Stimulated activated naive CD8-positive, alpha-beta T cell treated with anti-CD3 and anti-CD28 coated beads, Interleukin-15, Interleukin-2, amounts not matched to agents 100 ng/mL and 50 ng/mL, for 24 hours (primary cell): ENCODE results near the gene NRN1L.
A peak's percentile ranks its signal among the peaks of the same experiment; 100 is the strongest.

Experiments used
- H3K27ac Mint-ChIP-seq: one replicate; pipeline ENCODE4 v1.8.0; 2021; ENCODE audit warnings: mild to moderate bottlenecking, mixed read lengths
- H3K27me3 Mint-ChIP-seq: one replicate; pipeline ENCODE4 v1.8.0; 2021; ENCODE audit warnings: mixed read lengths
- H3K36me3 Mint-ChIP-seq: one replicate; pipeline ENCODE4 v1.8.0; 2021; ENCODE audit warnings: low read depth, mixed read lengths
- H3K4me1 Mint-ChIP-seq: one replicate; pipeline ENCODE4 v1.8.0; 2021; ENCODE audit warnings: low read depth, mixed read lengths
- H3K4me3 Mint-ChIP-seq: one replicate; pipeline ENCODE4 v1.8.0; 2021; ENCODE audit warnings: mild to moderate bottlenecking, mixed read lengths
- H3K9me3 Mint-ChIP-seq: one replicate; pipeline ENCODE4 v1.8.0; 2021; ENCODE audit warnings: mixed read lengths

Gene NRN1L

GRCh38 chr16:67885545-67885944 lies 860 bp downstream of the NRN1L start:
- Mint-ChIP-seq H3K9me3 (no peaks in the 10 kb centered on the region), H3K27me3 (no peaks in the 10 kb centered on the region), H3K4me1 (no peaks in the 10 kb centered on the region), H3K36me3 (peaks cover 26% of the 10 kb centered on the region), H3K4me3 (no peak overlapping the region), H3K27ac (no peak overlapping the region)

GRCh38 chr16:67885976-67886375 lies 1.3 kb downstream of the NRN1L start:
- Mint-ChIP-seq H3K27me3 (no peaks in the 10 kb centered on the region), H3K4me1 (no peaks in the 10 kb centered on the region), H3K27ac (no peak overlapping the region), H3K4me3 (no peak overlapping the region), H3K9me3 (no peaks in the 10 kb centered on the region), H3K36me3 (peaks cover 26% of the 10 kb centered on the region)

GRCh38 chr16:67886387-67886786 lies 1.7 kb downstream of the NRN1L start:
- H3K36me3 Mint-ChIP-seq = peaks cover 26% of the 10 kb centered on the region
- no peaks in the 10 kb centered on the region for H3K27me3 Mint-ChIP-seq
- H3K9me3 Mint-ChIP-seq = no peaks in the 10 kb centered on the region
- H3K27ac Mint-ChIP-seq = peak overlapping the region; percentile 8
- H3K4me1 Mint-ChIP-seq = no peaks in the 10 kb centered on the region
- no peak overlapping the region for H3K4me3 Mint-ChIP-seq

- H3K36me3 Mint-ChIP-seq = peaks cover 10% of the 10 kb centered on the region
- no peaks in the 10 kb centered on the region for H3K9me3 Mint-ChIP-seq
- H3K27ac Mint-ChIP-seq = no peak overlapping the region
- H3K4me3 Mint-ChIP-seq = no peak overlapping the region
- H3K4me1 Mint-ChIP-seq = peaks cover 9% of the 10 kb centered on the region
- no peaks in the 10 kb centered on the region for H3K27me3 Mint-ChIP-seq
These were observed 3.6 kb downstream of the NRN1L start for GRCh38 chr16:67888331-67888730.

GRCh38 chr16:67892375-67892774 lies 7.7 kb downstream of the NRN1L start:
- Mint-ChIP-seq H3K27ac (peak overlapping the region; percentile 56), H3K9me3 (no peaks in the 10 kb centered on the region), H3K4me3 (peak overlapping the region; percentile 97), H3K4me1 (peaks cover 39% of the 10 kb centered on the region), H3K27me3 (no peaks in the 10 kb centered on the region), H3K36me3 (no peaks in the 10 kb centered on the region)

GRCh38 chr16:67892899-67893742 lies 8.4 kb downstream of the NRN1L start, which contains the start of gene PSKH1:
Gene PSKH1, plus strand, starts transcription at chr16:67893254. Its CDS starts 15,496 bp downstream, at chr16:67908750.
- peak within 1 kb of the TSS; percentile 93 for H3K27ac Mint-ChIP-seq
- peaks cover 39% of the 10 kb centered on the region for H3K4me1 Mint-ChIP-seq
- no peaks in the 10 kb centered on the region for H3K9me3 Mint-ChIP-seq
- H3K4me3 Mint-ChIP-seq = peak within 1 kb of the TSS; percentile 97
- no peaks in the 10 kb centered on the region for H3K36me3 Mint-ChIP-seq
- no peaks in the 10 kb centered on the region for H3K27me3 Mint-ChIP-seq

- Mint-ChIP-seq H3K27ac (peak overlapping the region; percentile 93), H3K4me3 (peak overlapping the region; percentile 97), H3K36me3 (no peaks in the 10 kb centered on the region), H3K4me1 (peaks cover 39% of the 10 kb centered on the region), H3K9me3 (no peaks in the 10 kb centered on the region), H3K27me3 (no peaks in the 10 kb centered on the region)
These were observed 9.2 kb downstream of the NRN1L start for GRCh38 chr16:67893743-67894399.

GRCh38 chr16:67897231-67897630 lies 12.5 kb downstream of the NRN1L start:
- H3K36me3 Mint-ChIP-seq = no peaks in the 10 kb centered on the region
- no peaks in the 10 kb centered on the region for H3K9me3 Mint-ChIP-seq
- H3K27me3 Mint-ChIP-seq = no peaks in the 10 kb centered on the region
- H3K4me1 Mint-ChIP-seq = peaks cover 38% of the 10 kb centered on the region
- H3K27ac Mint-ChIP-seq = no peak overlapping the region
- no peak overlapping the region for H3K4me3 Mint-ChIP-seq

- Mint-ChIP-seq H3K36me3 (peaks cover 6% of the 10 kb centered on the region), H3K27ac (no peak overlapping the region), H3K4me1 (peaks cover 5% of the 10 kb centered on the region), H3K4me3 (no peak overlapping the region), H3K9me3 (no peaks in the 10 kb centered on the region), H3K27me3 (no peaks in the 10 kb centered on the region)
These were observed 17.0 kb downstream of the NRN1L start for GRCh38 chr16:67901734-67902133.

- Mint-ChIP-seq H3K9me3 (no peaks in the 10 kb centered on the region), H3K36me3 (peaks cover 6% of the 10 kb centered on the region), H3K4me1 (peaks cover 5% of the 10 kb centered on the region), H3K4me3 (no peak overlapping the region), H3K27ac (no peak overlapping the region), H3K27me3 (no peaks in the 10 kb centered on the region)
These were observed 18.1 kb downstream of the NRN1L start for GRCh38 chr16:67902831-67903230.

- no peaks in the 10 kb centered on the region for H3K27me3 Mint-ChIP-seq
- H3K9me3 Mint-ChIP-seq = no peaks in the 10 kb centered on the region
- H3K4me3 Mint-ChIP-seq = no peak overlapping the region
- peaks cover 25% of the 10 kb centered on the region for H3K4me1 Mint-ChIP-seq
- peaks cover 15% of the 10 kb centered on the region for H3K36me3 Mint-ChIP-seq
- H3K27ac Mint-ChIP-seq = peak overlapping the region; percentile 19
These were observed 22.9 kb downstream of the NRN1L start for GRCh38 chr16:67907397-67908180.

- no peak overlapping the region for H3K27ac Mint-ChIP-seq
These were observed 24.5 kb downstream of the NRN1L start for GRCh38 chr16:67909056-67909742.

GRCh38 chr16:67910158-67910557 lies 25.5 kb downstream of the NRN1L start:
- peaks cover 25% of the 10 kb centered on the region for H3K4me1 Mint-ChIP-seq
- no peak overlapping the region for H3K4me3 Mint-ChIP-seq
- H3K36me3 Mint-ChIP-seq = peaks cover 9% of the 10 kb centered on the region
- no peaks in the 10 kb centered on the region for H3K9me3 Mint-ChIP-seq
- H3K27ac Mint-ChIP-seq = peak overlapping the region; percentile 1
- H3K27me3 Mint-ChIP-seq = no peaks in the 10 kb centered on the region

More at GRCh38 chr16:67909056-67909742, 24.5 kb downstream of the NRN1L start:
- no peak overlapping the region for H3K4me3 Mint-ChIP-seq
- H3K9me3 Mint-ChIP-seq = no peaks in the 10 kb centered on the region
- H3K36me3 Mint-ChIP-seq = peaks cover 9% of the 10 kb centered on the region
- peaks cover 25% of the 10 kb centered on the region for H3K4me1 Mint-ChIP-seq
- H3K27me3 Mint-ChIP-seq = no peaks in the 10 kb centered on the region

- Mint-ChIP-seq H3K27ac (no peak overlapping the region), H3K4me3 (no peak overlapping the region), H3K9me3 (no peaks in the 10 kb centered on the region), H3K27me3 (no peaks in the 10 kb centered on the region), H3K4me1 (peaks cover 23% of the 10 kb centered on the region), H3K36me3 (peaks cover 13% of the 10 kb centered on the region)
These were observed 30.2 kb downstream of the NRN1L start for GRCh38 chr16:67914758-67915495.
